Stimulated activated naive CD4-positive, alpha-beta T cell (primary cell): Measurements from ENCODE around the gene CCDC80.
"Not testable (repeated sequence)": the region's sequence is repeated elsewhere in the genome, so short reads cannot be mapped to it uniquely, and the experiment has no call there.

Source experiments
- DNase-seq, 6 experiments: peaks; one replicate each; lab custom pipeline; 2025; lab: John Stamatoyannopoulos, UW

Gene CCDC80

DNA sequence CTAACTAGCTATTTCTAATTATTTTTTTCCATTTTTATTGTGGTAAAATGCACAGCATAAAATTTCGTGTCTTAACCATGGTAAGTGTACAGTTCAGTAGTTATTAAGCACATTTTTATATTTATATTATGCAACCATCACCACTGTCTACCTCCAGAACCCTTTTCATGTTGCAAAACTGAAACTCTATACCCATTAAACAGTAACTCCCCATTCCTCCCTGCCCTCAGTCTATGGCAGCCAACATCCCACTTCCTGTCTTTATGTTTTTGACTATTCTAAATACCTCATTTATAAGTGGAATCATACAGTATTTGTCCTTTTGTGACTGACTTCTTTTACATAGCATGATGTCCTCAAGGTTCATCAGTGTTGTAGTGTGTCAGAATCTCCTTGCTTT is 53.6 kb downstream of the CCDC80 start:
- no peak for DNase-seq

DNA sequence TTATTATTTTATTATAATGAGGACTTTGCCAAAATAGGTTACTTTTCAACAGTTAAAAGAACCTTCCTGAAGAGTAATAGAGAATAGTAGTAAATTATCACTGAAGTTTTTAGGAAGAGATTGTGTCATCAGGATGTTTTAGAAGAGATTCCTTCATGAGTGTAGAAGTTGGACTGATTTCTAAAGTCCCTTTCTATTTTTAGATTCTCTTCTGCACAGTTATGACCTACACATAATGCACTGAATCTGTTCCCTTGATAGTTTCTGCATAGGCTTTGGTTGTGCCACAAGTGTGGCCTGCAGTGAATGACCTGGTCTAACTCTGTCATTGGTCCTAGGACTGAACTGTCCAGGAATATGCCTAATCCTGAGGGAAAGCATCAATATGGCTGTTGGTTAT is 55.2 kb downstream of the CCDC80 start:
- no peak for DNase-seq

DNA sequence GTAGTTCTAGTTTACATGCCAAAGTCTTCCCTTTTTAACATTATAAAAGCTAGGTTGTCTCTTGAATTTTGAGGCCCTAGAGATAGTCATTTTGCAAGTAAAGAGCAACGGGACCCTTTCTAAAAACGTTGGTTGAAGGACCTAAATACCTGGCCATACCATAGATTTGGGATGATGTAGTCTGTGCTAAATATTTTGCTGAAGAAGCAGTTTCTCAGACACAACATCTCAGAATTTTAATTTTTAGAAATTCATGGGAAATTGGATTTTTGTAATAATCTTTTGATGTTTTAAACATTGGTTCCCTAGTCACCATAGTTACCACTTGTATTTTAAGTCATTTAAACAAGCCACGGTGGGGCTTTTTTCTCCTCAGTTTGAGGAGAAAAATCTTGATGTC is 57.8 kb downstream of the CCDC80 start:
- DNase-seq = no peak

DNA sequence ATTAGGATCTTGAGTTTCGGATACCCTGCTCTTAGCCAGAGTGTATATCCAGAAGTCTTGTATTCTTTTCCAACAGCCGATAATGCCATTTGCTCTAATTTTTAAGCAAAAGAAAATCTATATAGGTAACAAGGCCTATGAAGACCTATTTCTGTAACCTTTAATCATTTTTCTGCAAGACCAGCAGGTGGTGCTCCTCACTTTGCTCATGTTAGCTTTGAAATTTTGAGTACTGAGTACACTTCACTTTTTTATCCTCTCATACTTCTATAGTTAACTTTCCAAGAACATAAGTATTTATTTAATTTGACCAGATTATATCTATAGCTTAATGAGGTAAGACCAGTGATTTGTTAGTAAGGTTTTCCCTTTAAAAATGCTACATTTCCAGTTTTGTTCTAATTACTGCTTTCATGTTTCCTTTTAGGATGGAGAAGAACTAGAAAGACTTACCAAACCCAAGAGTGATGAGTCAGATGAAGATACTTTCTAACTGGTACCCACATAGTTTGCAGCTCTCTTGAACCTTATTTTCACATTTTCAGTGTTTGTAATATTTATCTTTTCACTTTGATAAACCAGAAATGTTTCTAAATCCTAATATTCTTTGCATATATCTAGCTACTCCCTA is 58.6 kb downstream of the CCDC80 start:
- peak in 2 of 6 experiments; percentile 2 to 22 for DNase-seq

DNA sequence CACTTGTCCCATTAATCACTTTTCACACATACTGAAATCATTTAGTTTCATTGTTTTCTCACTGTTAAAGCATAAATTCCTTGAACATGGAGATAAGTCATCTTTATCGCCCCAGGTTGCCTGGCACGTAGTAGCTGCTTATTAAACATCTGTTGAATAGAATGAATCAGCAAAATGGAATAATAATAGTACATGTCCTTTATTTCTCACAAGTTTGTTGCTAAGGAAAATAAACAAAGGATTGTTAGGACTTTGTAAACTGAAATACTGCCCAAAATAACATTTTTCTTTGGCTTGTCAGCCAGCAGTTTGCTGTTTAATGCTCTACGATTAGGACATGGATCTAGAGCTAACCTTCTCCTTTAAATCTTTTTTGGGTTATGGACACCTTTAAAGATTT is 61.2 kb downstream of the CCDC80 start:
- no peak for DNase-seq

DNA sequence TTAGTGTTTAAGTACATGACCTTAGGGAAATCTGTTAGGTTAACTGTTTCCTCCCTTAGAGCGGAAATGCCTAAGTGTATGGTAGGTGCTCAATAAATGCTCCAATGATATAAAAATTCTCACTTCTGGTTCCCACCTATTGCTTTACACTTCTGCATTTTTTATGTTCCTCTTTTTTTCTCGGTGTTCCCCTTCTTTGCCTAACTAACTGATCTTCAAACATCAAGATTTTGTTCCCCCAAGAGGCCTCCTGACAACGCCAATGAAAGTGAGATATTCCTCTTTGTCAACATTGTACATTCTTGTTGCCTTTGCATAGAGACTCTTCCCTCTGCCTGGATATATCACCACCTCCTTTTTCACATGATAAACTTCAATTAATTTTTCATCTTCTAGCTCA is 61.7 kb downstream of the CCDC80 start:
- no peak for DNase-seq

DNA sequence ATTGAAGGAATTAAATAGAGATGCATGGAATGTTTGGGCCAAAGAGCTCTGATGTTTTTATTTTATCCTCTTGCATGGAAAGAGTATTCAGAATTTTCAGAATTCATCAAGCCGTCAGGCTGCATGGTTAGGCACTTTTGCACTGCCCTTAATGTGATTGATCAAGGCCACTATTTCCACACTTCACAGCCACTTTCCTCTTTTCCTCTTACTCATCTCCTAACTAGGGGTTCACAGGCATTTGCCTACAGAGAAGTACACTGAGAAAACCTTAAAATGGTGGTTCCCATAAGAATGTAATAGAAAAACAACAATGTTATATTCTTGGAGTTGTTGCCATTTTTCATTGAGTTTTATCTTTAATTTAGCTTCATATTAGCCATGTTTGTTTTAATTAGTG is 68.2 kb downstream of the CCDC80 start:
- DNase-seq = no peak

DNA sequence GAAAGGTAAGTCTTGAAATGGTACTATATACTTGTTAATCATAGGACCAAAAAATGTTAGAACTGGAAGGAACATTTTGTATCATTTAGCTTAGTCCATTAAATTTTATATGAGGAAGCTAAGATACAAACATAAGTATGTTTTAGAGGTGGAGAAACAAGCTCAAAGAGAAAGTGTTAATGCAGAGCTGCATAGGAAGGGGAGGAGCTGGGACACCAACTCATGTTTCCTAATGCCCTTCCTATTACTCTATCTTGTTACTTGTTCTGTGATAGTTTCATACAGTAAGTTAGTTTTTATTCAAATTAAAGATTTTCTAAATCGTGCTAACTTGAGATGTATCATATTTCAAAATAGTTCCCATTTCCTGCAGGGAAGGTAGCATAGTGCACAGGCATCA is 71.7 kb downstream of the CCDC80 start:
- DNase-seq = no peak

DNA sequence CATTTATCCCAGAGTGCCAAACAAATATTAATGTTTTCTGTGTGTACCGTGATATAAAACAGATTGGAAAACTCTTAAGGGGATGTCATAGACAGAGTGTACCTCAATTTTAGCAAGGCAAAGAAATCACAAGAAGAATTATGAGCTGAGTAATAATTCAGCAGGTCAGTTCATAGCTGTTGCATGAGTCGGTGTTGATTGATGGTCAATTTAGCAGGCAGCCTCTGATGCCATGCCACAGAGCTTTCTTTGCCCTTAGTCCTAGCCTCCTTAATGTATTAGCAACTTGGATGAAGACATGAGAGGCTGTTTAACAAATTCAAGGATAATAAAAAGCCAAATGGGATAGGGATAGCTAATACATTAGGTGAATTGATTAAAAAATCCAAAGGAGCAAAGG is 72.3 kb downstream of the CCDC80 start:
- DNase-seq = no peak

DNA sequence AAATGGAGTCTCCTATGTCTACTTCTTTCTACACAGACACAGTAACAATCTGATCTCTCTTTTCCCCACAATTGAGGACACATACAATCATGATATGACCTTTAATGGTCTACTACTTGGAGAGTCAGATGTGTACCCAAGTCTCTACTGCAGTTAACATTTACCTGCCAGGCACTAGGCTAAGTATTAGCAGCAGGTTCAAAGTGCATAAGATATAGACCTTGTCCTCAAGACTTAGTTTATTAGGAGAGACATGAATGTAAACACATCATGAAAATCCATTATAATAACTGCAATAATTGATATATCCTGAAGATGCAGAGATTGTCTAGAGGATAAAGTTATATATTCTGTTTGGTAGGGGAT is 76.0 kb downstream of the CCDC80 start:
- no peak for DNase-seq

DNA sequence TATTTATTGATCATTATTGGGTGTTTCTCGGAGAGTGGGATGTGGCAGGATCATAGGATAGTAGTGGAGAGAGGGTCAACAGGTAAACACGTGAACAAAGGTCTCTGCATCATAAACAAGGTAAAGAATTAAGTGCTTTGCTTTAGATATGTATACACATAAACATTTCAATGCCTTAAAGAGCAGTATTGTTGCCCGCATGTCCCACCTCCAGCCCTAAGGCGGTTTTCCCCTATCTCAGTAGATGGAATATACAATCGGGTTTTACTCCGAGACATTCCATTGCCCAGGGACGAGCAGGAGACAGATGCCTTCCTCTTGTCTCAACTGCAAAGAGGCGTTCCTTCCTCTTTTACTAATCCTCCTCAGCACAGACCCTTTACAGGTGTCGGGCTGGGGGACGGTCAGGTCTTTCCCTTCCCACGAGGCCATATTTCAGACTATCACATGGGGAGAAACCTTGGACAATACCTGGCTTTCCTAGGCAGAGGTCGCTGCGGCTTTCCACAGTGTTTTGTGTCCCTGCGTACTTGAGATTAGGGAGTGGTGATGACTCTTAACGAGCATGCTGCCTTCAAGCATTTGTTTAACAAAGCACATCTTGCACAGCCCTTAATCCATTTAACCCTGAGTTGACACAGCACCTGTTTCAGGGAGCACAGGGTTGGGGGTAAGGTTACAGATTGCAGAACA is 76.5 kb downstream of the CCDC80 start:
- DNase-seq = not testable (repeated sequence)

DNA sequence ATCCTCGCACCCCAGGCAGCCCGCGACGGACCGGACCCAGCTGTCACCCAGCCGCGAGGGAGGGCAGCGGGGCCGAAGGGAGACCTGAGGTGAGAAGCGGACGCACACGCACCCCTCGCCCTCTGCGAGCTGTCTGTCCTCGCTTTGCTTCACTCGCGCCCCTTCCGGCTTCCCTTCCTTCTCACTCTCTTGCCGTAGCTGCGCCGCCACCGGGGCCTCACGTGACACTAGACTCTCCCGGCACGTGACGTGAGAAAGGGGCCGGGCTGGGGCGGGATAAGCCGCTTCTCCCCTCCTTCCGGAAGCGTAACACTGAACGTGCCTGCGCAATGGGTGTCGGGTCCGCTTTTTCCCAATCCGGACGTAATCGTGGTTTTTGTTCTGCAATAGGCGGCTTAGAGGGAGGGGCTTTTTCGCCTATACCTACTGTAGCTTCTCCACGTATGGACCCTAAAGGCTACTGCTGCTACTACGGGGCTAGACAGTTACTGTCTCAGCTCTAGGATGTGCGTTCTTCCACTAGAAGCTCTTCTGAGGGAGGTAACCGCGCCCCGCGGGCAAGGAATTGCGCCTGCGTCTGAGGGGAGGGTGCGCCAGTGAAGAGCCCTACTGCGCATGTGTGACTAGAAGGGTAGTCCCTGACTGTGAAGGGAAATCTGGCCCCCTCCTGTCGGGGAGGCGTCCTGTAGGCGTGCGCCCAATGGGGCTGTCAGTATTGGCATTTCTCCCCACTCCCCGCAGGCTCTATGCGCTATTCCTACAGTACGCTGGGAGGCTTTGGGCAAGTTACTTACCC is 79.0 kb downstream of the CCDC80 start, which contains the start of the genes ATG3 and SLC35A5:
Gene ATG3, minus strand, starts transcription at position 229 of the 796 bp plus-strand sequence. CDS start 434 bp downstream, outside the sequence.
Gene SLC35A5, plus strand, starts transcription at position 312 of the 796 bp plus-strand sequence. CDS start 1,359 bp downstream, outside the sequence.
- peak; percentile 98 to 100 (median 99) for DNase-seq

DNA sequence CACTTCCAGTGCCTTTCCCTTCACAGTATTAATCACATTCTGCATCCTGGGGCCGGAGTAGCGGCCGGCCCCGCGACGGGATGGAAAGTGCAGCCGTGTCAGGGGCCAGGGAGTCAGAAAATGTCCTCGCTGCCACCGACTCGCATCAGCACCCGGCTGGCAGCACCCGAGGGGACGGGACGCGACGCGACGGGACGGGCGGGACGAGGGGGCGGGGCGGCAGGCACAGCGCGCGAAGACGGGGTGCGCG is 79.5 kb downstream of the CCDC80 start:
- DNase-seq = peak in 3 of 6 experiments; percentile 79 to 97 (median 85)

DNA sequence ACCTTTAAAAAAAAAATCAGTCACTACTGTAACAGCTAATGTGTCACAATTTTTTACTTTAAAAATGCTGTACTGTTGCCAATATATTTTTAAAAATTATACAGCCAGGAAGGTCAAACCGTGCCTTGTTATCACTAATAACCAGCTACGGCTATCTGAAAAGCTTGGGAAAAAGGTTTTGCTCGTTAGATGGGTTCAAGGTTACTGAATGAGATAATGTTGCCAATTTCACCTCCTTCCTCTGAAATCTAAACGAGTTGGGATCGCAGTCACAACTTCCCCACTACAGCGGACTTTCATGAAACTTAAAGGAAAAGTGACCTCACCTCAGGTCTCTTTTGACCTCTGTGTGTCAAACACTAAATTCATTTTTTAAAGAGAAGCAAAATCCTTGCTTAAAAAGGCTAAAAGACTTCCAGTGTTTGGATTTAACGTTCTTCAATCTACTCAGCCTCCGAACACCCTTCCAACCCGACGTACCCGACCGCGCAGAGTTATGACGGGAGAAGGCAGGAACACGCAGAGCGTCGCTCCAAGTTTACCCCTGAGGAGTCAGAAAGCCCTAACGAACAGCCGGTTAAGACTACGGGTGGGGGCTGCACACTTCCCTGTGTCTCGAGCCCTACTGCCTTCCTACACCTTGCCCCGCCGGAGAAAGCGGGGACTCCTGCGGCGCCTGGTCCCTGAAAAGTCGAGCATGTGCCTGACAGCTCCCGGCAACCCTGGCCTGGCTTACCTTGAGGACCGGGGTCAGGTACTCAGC is 80.0 kb downstream of the CCDC80 start:
- DNase-seq = peak in 5 of 6 experiments; percentile 51 to 80 (median 56)

DNA sequence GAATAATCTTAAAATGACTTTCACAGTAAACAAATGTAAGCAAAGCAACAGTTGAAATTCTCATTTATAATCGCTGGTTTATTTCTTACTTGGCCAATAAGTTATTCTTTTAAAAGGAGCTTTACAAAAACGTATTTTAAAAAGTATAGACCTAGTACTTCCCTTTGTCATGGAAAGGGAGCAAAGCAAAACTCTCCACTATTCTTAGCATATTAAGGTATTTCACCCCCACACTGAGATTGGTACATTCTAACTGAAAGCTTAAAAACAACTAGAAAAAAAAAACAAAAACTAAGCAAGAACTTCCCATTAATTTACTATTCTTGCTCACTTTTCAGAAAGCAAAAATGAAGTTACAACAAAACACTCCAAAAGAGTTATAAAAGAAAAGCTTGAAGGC is 80.6 kb downstream of the CCDC80 start:
- no peak for DNase-seq

DNA sequence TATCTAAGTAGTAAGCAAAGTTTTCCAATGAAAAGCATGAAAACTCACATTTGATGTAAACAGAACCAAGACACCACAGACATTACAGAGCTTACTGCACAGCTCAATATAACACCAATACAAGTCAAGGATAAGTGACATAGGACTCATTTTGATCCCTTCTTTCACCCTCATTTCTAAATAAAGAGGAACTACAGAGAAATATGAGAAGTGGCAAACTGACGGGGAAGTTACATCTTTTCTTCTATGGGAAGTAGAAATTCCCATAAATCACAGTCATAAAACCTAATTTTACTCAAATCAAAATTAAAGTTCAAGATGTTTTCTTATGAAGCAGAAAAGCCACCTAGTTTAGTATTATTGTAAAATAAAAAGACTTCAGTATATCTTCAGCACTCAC is 83.0 kb downstream of the CCDC80 start:
- no peak for DNase-seq

DNA sequence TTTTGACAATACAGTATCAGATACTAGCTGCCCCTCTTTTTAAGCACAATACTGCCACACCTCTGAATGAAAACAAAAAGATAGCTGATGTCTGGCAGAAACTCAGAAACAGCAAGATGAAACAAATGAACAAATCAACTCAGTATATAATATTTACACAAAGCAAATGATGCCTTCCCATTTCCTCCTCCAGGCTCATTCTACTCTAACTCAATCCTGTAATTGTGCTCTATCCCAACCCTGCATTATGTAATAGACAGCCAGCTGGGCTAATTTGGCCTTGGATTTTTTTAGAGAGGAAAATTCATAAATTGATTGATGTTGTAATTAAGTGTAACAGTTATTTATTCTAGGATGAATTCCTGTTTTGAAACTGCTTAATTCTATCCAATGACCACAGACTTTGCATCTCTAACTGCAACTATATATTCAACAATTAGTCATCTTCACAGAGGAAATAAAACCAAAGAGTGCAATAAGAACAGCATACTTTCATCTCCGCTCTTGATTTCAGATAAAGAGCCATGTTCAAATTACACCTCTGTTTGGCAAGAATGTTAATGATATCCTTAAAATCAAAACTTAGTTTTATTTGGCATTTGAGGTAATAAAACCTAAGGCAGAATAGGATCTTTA is 85.3 kb downstream of the CCDC80 start:
- no peak for DNase-seq

DNA sequence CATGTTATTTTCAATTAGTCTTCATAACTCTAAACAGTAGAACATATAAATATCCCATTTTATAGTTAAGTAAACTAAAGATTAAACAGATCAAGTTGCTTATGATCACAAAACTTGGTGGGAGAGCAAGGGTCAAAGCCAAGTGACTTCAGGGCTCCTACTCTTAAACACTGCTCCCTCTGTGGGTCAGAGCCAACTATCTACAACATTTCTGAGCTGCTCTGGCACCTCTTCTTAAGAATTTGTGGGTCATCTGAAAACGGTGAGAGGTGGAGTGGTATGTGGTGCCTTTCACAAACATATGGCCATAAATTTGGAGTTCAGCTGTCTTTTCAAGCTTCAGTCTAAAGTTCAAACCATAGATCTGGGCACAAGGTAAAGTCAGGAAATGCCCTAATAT is 90.1 kb downstream of the CCDC80 start:
- no peak for DNase-seq
